ENCODE data around the gene UQCRHL.

GRCh38 chr1:15833842-15834405 lies 26.5 kb upstream of the UQCRHL start:
- TF ChIP-seq CTCF (IDR thresholded peaks at IDR 0.05) (no peak), BCL3 (IDR thresholded peaks at IDR 0.05) (0 out of 3 replicates have a peak, but pooled peaks have one; percentile 1), POLR2A (IDR thresholded peaks at IDR 0.05; ENCODE audit: low read length) (no peak)

Measured in A549 (cell line).